ENCODE data around the gene C16orf78.

The C16orf78 gene

GRCh38 chr16:49376206-49376605 lies 2.6 kb downstream of the C16orf78 start:
- Histone ChIP-seq H3K4me3 (ENCODE audit: low read length) (no peak overlapping the region), H3K9ac (ENCODE audit: low read length) (no peak overlapping the region), H3K27ac (ENCODE audit: low read depth, low read length) (no peak overlapping the region), H3K36me3 (ENCODE audit: control insufficient read depth, insufficient read depth, low read length) (no peaks in the 10 kb centered on the region), H3K4me1 (ENCODE audit: control insufficient read depth, insufficient read depth, low read length) (no peaks in the 10 kb centered on the region), H3K27me3 (ENCODE audit: control insufficient read depth, insufficient read depth, low read length) (no peaks in the 10 kb centered on the region)

GRCh38 chr16:49377196-49377755 lies 3.7 kb downstream of the C16orf78 start:
- H3K36me3 ChIP-seq (ENCODE audit: control insufficient read depth, insufficient read depth, low read length): no peaks in the 10 kb centered on the region
- H3K27me3 ChIP-seq (ENCODE audit: control insufficient read depth, insufficient read depth, low read length): no peaks in the 10 kb centered on the region
- H3K27ac ChIP-seq (ENCODE audit: low read depth, low read length): no peak overlapping the region
- H3K9ac ChIP-seq (ENCODE audit: low read length): no peak overlapping the region
- H3K4me1 ChIP-seq (ENCODE audit: control insufficient read depth, insufficient read depth, low read length): no peaks in the 10 kb centered on the region
- no peak overlapping the region for H3K4me3 ChIP-seq (ENCODE audit: low read length)

- Histone ChIP-seq H3K27ac (ENCODE audit: low read depth, low read length) (no peak overlapping the region), H3K4me3 (ENCODE audit: low read length) (no peak overlapping the region), H3K36me3 (ENCODE audit: control insufficient read depth, insufficient read depth, low read length) (no peaks in the 10 kb centered on the region), H3K4me1 (ENCODE audit: control insufficient read depth, insufficient read depth, low read length) (no peaks in the 10 kb centered on the region), H3K9ac (ENCODE audit: low read length) (no peak overlapping the region), H3K27me3 (ENCODE audit: control insufficient read depth, insufficient read depth, low read length) (no peaks in the 10 kb centered on the region)
Observed at GRCh38 chr16:49378238-49378637, 4.6 kb downstream of the C16orf78 start.

GRCh38 chr16:49378816-49379215 lies 5.2 kb downstream of the C16orf78 start:
- Histone ChIP-seq H3K36me3 (ENCODE audit: control insufficient read depth, insufficient read depth, low read length) (no peaks in the 10 kb centered on the region), H3K27me3 (ENCODE audit: control insufficient read depth, insufficient read depth, low read length) (no peaks in the 10 kb centered on the region), H3K4me3 (ENCODE audit: low read length) (no peak overlapping the region), H3K27ac (ENCODE audit: low read depth, low read length) (no peak overlapping the region), H3K4me1 (ENCODE audit: control insufficient read depth, insufficient read depth, low read length) (no peaks in the 10 kb centered on the region), H3K9ac (ENCODE audit: low read length) (no peak overlapping the region)

- no peak overlapping the region for H3K4me3 ChIP-seq (ENCODE audit: low read length)
- H3K27me3 ChIP-seq (ENCODE audit: control insufficient read depth, insufficient read depth, low read length): no peaks in the 10 kb centered on the region
- H3K27ac ChIP-seq (ENCODE audit: low read depth, low read length): no peak overlapping the region
- no peak overlapping the region for H3K9ac ChIP-seq (ENCODE audit: low read length)
- H3K36me3 ChIP-seq (ENCODE audit: control insufficient read depth, insufficient read depth, low read length): no peaks in the 10 kb centered on the region
- no peaks in the 10 kb centered on the region for H3K4me1 ChIP-seq (ENCODE audit: control insufficient read depth, insufficient read depth, low read length)
Observed at GRCh38 chr16:49382916-49383315, 9.3 kb downstream of the C16orf78 start.

- Histone ChIP-seq H3K27me3 (ENCODE audit: control insufficient read depth, insufficient read depth, low read length) (no peaks in the 10 kb centered on the region), H3K9ac (ENCODE audit: low read length) (no peak overlapping the region), H3K36me3 (ENCODE audit: control insufficient read depth, insufficient read depth, low read length) (no peaks in the 10 kb centered on the region), H3K4me1 (ENCODE audit: control insufficient read depth, insufficient read depth, low read length) (no peaks in the 10 kb centered on the region), H3K27ac (ENCODE audit: low read depth, low read length) (no peak overlapping the region), H3K4me3 (ENCODE audit: low read length) (no peak overlapping the region)
Observed at GRCh38 chr16:49395021-49395420, 21.4 kb downstream of the C16orf78 start.

- Histone ChIP-seq H3K4me3 (ENCODE audit: low read length) (no peak overlapping the region), H3K36me3 (ENCODE audit: control insufficient read depth, insufficient read depth, low read length) (no peaks in the 10 kb centered on the region), H3K27ac (ENCODE audit: low read depth, low read length) (no peak overlapping the region), H3K9ac (ENCODE audit: low read length) (no peak overlapping the region), H3K4me1 (ENCODE audit: control insufficient read depth, insufficient read depth, low read length) (no peaks in the 10 kb centered on the region), H3K27me3 (ENCODE audit: control insufficient read depth, insufficient read depth, low read length) (no peaks in the 10 kb centered on the region)
Observed at GRCh38 chr16:49396206-49396720, 22.7 kb downstream of the C16orf78 start.

GRCh38 chr16:49398761-49399160 lies 25.2 kb downstream of the C16orf78 start:
- H3K27me3 ChIP-seq (ENCODE audit: control insufficient read depth, insufficient read depth, low read length): no peaks in the 10 kb centered on the region

GRCh38 chr16:49399594-49400364 lies 26.2 kb downstream of the C16orf78 start:
- Histone ChIP-seq H3K27ac (ENCODE audit: low read depth, low read length) (no peak overlapping the region), H3K27me3 (ENCODE audit: control insufficient read depth, insufficient read depth, low read length) (no peaks in the 10 kb centered on the region), H3K36me3 (ENCODE audit: control insufficient read depth, insufficient read depth, low read length) (no peaks in the 10 kb centered on the region), H3K9ac (ENCODE audit: low read length) (no peak overlapping the region), H3K4me1 (ENCODE audit: control insufficient read depth, insufficient read depth, low read length) (no peaks in the 10 kb centered on the region), H3K4me3 (ENCODE audit: low read length) (no peak overlapping the region)

More at GRCh38 chr16:49398761-49399160, 25.2 kb downstream of the C16orf78 start:
- H3K36me3 ChIP-seq (ENCODE audit: control insufficient read depth, insufficient read depth, low read length): no peaks in the 10 kb centered on the region
- H3K27ac ChIP-seq (ENCODE audit: low read depth, low read length): no peak overlapping the region
- H3K4me3 ChIP-seq (ENCODE audit: low read length): no peak overlapping the region
- H3K4me1 ChIP-seq (ENCODE audit: control insufficient read depth, insufficient read depth, low read length): no peaks in the 10 kb centered on the region
- no peak overlapping the region for H3K9ac ChIP-seq (ENCODE audit: low read length)

GRCh38 chr16:49400611-49401010 lies 27.0 kb downstream of the C16orf78 start:
- Histone ChIP-seq H3K36me3 (ENCODE audit: control insufficient read depth, insufficient read depth, low read length) (no peaks in the 10 kb centered on the region), H3K4me1 (ENCODE audit: control insufficient read depth, insufficient read depth, low read length) (no peaks in the 10 kb centered on the region), H3K27me3 (ENCODE audit: control insufficient read depth, insufficient read depth, low read length) (no peaks in the 10 kb centered on the region), H3K4me3 (ENCODE audit: low read length) (no peak overlapping the region), H3K9ac (ENCODE audit: low read length) (no peak overlapping the region), H3K27ac (ENCODE audit: low read depth, low read length) (no peak overlapping the region)

GRCh38 chr16:49405123-49405522 lies 31.5 kb downstream of the C16orf78 start:
- H3K27me3 ChIP-seq (ENCODE audit: control insufficient read depth, insufficient read depth, low read length): no peaks in the 10 kb centered on the region
- H3K36me3 ChIP-seq (ENCODE audit: control insufficient read depth, insufficient read depth, low read length): no peaks in the 10 kb centered on the region
- no peak overlapping the region for H3K4me3 ChIP-seq (ENCODE audit: low read length)
- H3K27ac ChIP-seq (ENCODE audit: low read depth, low read length): no peak overlapping the region
- no peak overlapping the region for H3K9ac ChIP-seq (ENCODE audit: low read length)
- H3K4me1 ChIP-seq (ENCODE audit: control insufficient read depth, insufficient read depth, low read length): no peaks in the 10 kb centered on the region

GRCh38 chr16:49405530-49405929 lies 31.9 kb downstream of the C16orf78 start:
- Histone ChIP-seq H3K4me1 (ENCODE audit: control insufficient read depth, insufficient read depth, low read length) (no peaks in the 10 kb centered on the region), H3K27me3 (ENCODE audit: control insufficient read depth, insufficient read depth, low read length) (no peaks in the 10 kb centered on the region), H3K27ac (ENCODE audit: low read depth, low read length) (no peak overlapping the region), H3K4me3 (ENCODE audit: low read length) (no peak overlapping the region), H3K9ac (ENCODE audit: low read length) (no peak overlapping the region), H3K36me3 (ENCODE audit: control insufficient read depth, insufficient read depth, low read length) (no peaks in the 10 kb centered on the region)
